ENCODE results near the gene TUBGCP4.

Gene TUBGCP4

GRCh38 chr15:43449981-43450380 lies 79.1 kb downstream of the TUBGCP4 start:
- Histone ChIP-seq H3K27me3 (ENCODE audit: control insufficient read depth in 2 of 2, insufficient read depth in 2 of 2, low read length in 2 of 2) (no peaks in the 10 kb centered on the region), H3K4me3 (ENCODE audit: low read length in 2 of 2) (no peak overlapping the region), H3K36me3 (ENCODE audit: control insufficient read depth in 2 of 2, insufficient read depth in 2 of 2, low read length in 2 of 2) (peaks cover 13 to 15% of the 10 kb centered on the region in 2 donors), H3K9ac (ENCODE audit: low read depth in 1 of 2, low read length in 2 of 2) (no peak overlapping the region), H3K9me3 (ENCODE audit: control insufficient read depth in 2 of 2, low read length in 2 of 2) (no peaks in the 10 kb centered on the region), H3K4me1 (ENCODE audit: control insufficient read depth in 2 of 2, insufficient read depth in 2 of 2, low read length in 2 of 2) (no peaks in the 10 kb centered on the region), H3K27ac (ENCODE audit: low read depth in 2 of 2, low read length in 2 of 2) (no peak overlapping the region)
